IMR-90 (cell line): ENCODE data around the gene CDH13. TPM values are rescaled to one million over a fixed set of nuclear protein-coding genes. Genes with fewer than 3 reads are reported as not detected.

Experiments used
- ATAC-seq: fragments of 200-7000 bp; cut with Tn5 transposase; 2 replicates; pipeline ENCODE4 v1.9.1; 2020; ENCODE audit warnings: low read depth, mild to moderate bottlenecking, moderate library complexity
- BruUV-seq: library from RNA; stranded (reverse); fragments of 400-500 nt; replicated peaks from 2 replicates; lab custom pipeline; 2021; lab: Mats Ljungman, UMichigan
- CTCF ChIA-PET: fragments of 300-600 bp; formaldehyde crosslinking; extraction: SDS; loops from one replicate; lab custom pipeline; 2021; ENCODE audit warnings: antibody characterized with exemption; lab: Yijun Ruan, JAX
- POLR2A ChIA-PET: fragments of 300-600 bp; sonication (Branson Sonifier 250); formaldehyde crosslinking; loops from one replicate; lab custom pipeline; 2022; ENCODE audit warnings: antibody characterized with exemption; ENCODE audit not compliant: unreplicated experiment; lab: Charles Lee
- DNase-seq: peaks from one replicate; pipeline ENCODE4 v3.0.0; 2013
- H2AFZ ChIP-seq: replicated peaks from 2 replicates; pipeline ENCODE3; 2013; ENCODE audit warnings: low read length, mild to moderate bottlenecking; ENCODE audit not compliant: poor library complexity
- H2AK5ac ChIP-seq: 2 replicates; pipeline ENCODE4 v1.6.1; 2013; ENCODE audit warnings: low read depth, low read length, inconsistent platforms
- H2AK9ac ChIP-seq: replicated peaks from 2 replicates; pipeline ENCODE3; 2013; ENCODE audit warnings: mild to moderate bottlenecking, low read depth, low read length, moderate library complexity; ENCODE audit not compliant: poor library complexity
- H2BK120ac ChIP-seq: 2 replicates; pipeline ENCODE4 v1.6.1; 2013; ENCODE audit warnings: low read depth, low read length, inconsistent platforms
- H2BK15ac ChIP-seq: 3 replicates; pipeline ENCODE4 v1.6.1; 2013; ENCODE audit warnings: low read depth, low read length, inconsistent platforms
- H2BK20ac ChIP-seq: 2 replicates; pipeline ENCODE4 v1.6.1; 2013; ENCODE audit warnings: low read depth, mild to moderate bottlenecking, inconsistent platforms, low read length, moderate library complexity
- H2BK5ac ChIP-seq: 2 replicates; pipeline ENCODE4 v1.6.1; 2013; ENCODE audit warnings: mild to moderate bottlenecking, low read depth, low read length, inconsistent platforms; ENCODE audit not compliant: poor library complexity, severe bottlenecking
- H3K14ac ChIP-seq: replicated peaks from 2 replicates; pipeline ENCODE4 v1.6.1; 2013; ENCODE audit warnings: low read depth, low read length, inconsistent platforms
- H3K18ac ChIP-seq: 2 replicates; pipeline ENCODE4 v1.6.1; 2013; ENCODE audit warnings: low read depth, low read length, control low read depth
- H3K23ac ChIP-seq: 2 replicates; pipeline ENCODE4 v1.6.1; 2013; ENCODE audit warnings: low read depth, low read length, inconsistent platforms
- H3K27ac ChIP-seq: 2 replicates; pipeline ENCODE4 v1.5.1; 2013; ENCODE audit warnings: mild to moderate bottlenecking, control low read depth, low read length; ENCODE audit not compliant: insufficient read depth
- H3K27me3 ChIP-seq: 2 replicates; pipeline ENCODE4 v1.6.1; 2013; ENCODE audit warnings: low read length; ENCODE audit not compliant: control insufficient read depth, insufficient read depth
- H3K36me3 ChIP-seq: 2 replicates; pipeline ENCODE4 v1.6.1; 2013; ENCODE audit warnings: low read length, mixed read lengths; ENCODE audit not compliant: control insufficient read depth, insufficient read depth
- H3K4ac ChIP-seq: 2 replicates; pipeline ENCODE4 v1.6.1; 2013; ENCODE audit warnings: low read depth, low read length, inconsistent platforms
- H3K4me1 ChIP-seq: 2 replicates; pipeline ENCODE4 v1.6.1; 2013; ENCODE audit warnings: low read length, mixed read lengths; ENCODE audit not compliant: control insufficient read depth, insufficient read depth
- H3K4me2 ChIP-seq: 2 replicates; pipeline ENCODE4 v1.6.1; 2013; ENCODE audit warnings: low read depth, mild to moderate bottlenecking, control low read depth, low read length, moderate library complexity
- H3K4me3 ChIP-seq: 2 replicates; pipeline ENCODE4 v1.5.1; 2013; ENCODE audit warnings: low read depth, mild to moderate bottlenecking, control low read depth, low read length, moderate library complexity; ENCODE audit not compliant: insufficient read depth
- H3K56ac ChIP-seq: 2 replicates; pipeline ENCODE4 v1.6.1; 2013; ENCODE audit warnings: low read length, inconsistent platforms; ENCODE audit not compliant: insufficient read depth; ENCODE audit errors: extremely low read depth
- H3K79me1 ChIP-seq, 2 experiments: 2 replicates each; pipeline ENCODE4 v1.6.1; 2013; ENCODE audit warnings: low read length in 2 of 2, inconsistent platforms in 1 of 2, low read depth in 1 of 2
- H3K9ac ChIP-seq: 2 replicates; pipeline ENCODE4 v1.6.1; 2013; ENCODE audit warnings: low read depth, low read length, control low read depth
- H3K9me1 ChIP-seq: 2 replicates; pipeline ENCODE4 v1.6.1; 2013; ENCODE audit warnings: low read length, inconsistent platforms; ENCODE audit not compliant: insufficient read depth
- H3K9me3 ChIP-seq: 2 replicates; pipeline ENCODE4 v1.6.1; 2013; ENCODE audit warnings: low read length; ENCODE audit not compliant: control insufficient read depth, insufficient read depth
- H4K20me1 ChIP-seq: 2 replicates; pipeline ENCODE4 v1.6.1; 2013; ENCODE audit warnings: low read length, inconsistent platforms; ENCODE audit not compliant: insufficient read depth
- H4K5ac ChIP-seq: 2 replicates; pipeline ENCODE4 v1.6.1; 2013; ENCODE audit warnings: mild to moderate bottlenecking, low read depth, low read length, control low read depth
- H4K8ac ChIP-seq, 2 experiments: 2 replicates each; pipeline ENCODE4 v1.6.1; 2013; ENCODE audit warnings: low read depth in 2 of 2, low read length in 2 of 2, control low read depth in 1 of 2, inconsistent platforms in 1 of 2
- H4K91ac ChIP-seq: 2 replicates; pipeline ENCODE4 v1.6.1; 2013; ENCODE audit warnings: low read depth, low read length, inconsistent platforms; ENCODE audit not compliant: insufficient read depth
- BHLHE40 ChIP-seq: fragments of 150-350 bp; IDR thresholded peaks from 2 replicates; pipeline ENCODE4 v1.6.1; 2016; ENCODE audit warnings: mild to moderate bottlenecking, low read depth, low read length
- CEBPB ChIP-seq: IDR thresholded peaks from 2 replicates; pipeline ENCODE4 v1.6.1; 2012; ENCODE audit warnings: low read depth, low read length, improper control_type of control experiment
- CHD1 ChIP-seq: IDR thresholded peaks from 2 replicates; pipeline ENCODE4 v1.6.1; 2012; ENCODE audit warnings: low read depth, low read length, improper control_type of control experiment
- ELK1 ChIP-seq: fragments of 150-350 bp; IDR thresholded peaks from 2 replicates; pipeline ENCODE4 v1.6.1; 2016; ENCODE audit warnings: low read depth, mild to moderate bottlenecking, low read length, moderate library complexity, borderline replicate concordance
- FOS ChIP-seq: fragments of 150-350 bp; IDR thresholded peaks from 2 replicates; pipeline ENCODE4 v1.6.1; 2016; ENCODE audit warnings: low read depth, low read length
- MAFK ChIP-seq: IDR thresholded peaks from 2 replicates; pipeline ENCODE4 v1.6.1; 2012; ENCODE audit warnings: low read depth, low read length, improper control_type of control experiment
- MAZ ChIP-seq: IDR thresholded peaks from 2 replicates; pipeline ENCODE4 v1.6.1; 2012; ENCODE audit warnings: low read depth, mild to moderate bottlenecking, low read length, improper control_type of control experiment, moderate library complexity, borderline replicate concordance
- MXI1 ChIP-seq: IDR thresholded peaks from 2 replicates; pipeline ENCODE4 v1.6.1; 2012; ENCODE audit warnings: low read depth, mild to moderate bottlenecking, low read length, moderate library complexity, borderline replicate concordance
- NFE2L2 ChIP-seq: fragments of 150-350 bp; IDR thresholded peaks from 2 replicates; pipeline ENCODE4 v1.6.1; 2016; ENCODE audit warnings: low read depth, mild to moderate bottlenecking, low read length
- POLR2A ChIP-seq: IDR thresholded peaks from 2 replicates; pipeline ENCODE4 v1.6.1; 2012; ENCODE audit warnings: mild to moderate bottlenecking, low read depth, low read length
- RAD21 ChIP-seq: IDR thresholded peaks from 2 replicates; pipeline ENCODE4 v1.6.1; 2012; ENCODE audit warnings: low read length, improper control_type of control experiment
- RFX5 ChIP-seq: IDR thresholded peaks from 2 replicates; pipeline ENCODE4 v1.8.0; 2012; ENCODE audit warnings: low read depth, mild to moderate bottlenecking, low read length, moderate library complexity
- USF2 ChIP-seq: fragments of 150-350 bp; IDR thresholded peaks from 2 replicates; pipeline ENCODE4 v1.6.1; 2017; ENCODE audit warnings: mild to moderate bottlenecking, antibody characterized with exemption, low read length, low read depth
- WGBS, 2 experiments: methylation state at CpG; one replicate each; pipeline versions ENCODE4 v1.1.5 to v1.1.7; 2013; ENCODE audit warnings: missing lambda C conversion rate in 2 of 2; ENCODE audit not compliant: insufficient read length in 1 of 2; ENCODE audit errors: extremely low coverage in 2 of 2; 5-methylcytosine and 5-hydroxymethylcytosine counted together
- dilution Hi-C: fragments of 300-500 bp; cut with HindIII; formaldehyde crosslinking; loops from one replicate; pipeline ENCODE4 v1.14.3; 2018; ENCODE audit warnings: low sequenced_read_pairs; ENCODE audit not compliant: unreplicated experiment
- in situ Hi-C: fragments of 300-500 bp; cut with MboI; formaldehyde crosslinking; loops from 3 replicates; pipeline ENCODE4 v1.14.3; 2019; ENCODE audit warnings: low sequenced_read_pairs, inconsistent platforms, mixed read lengths
- intact Hi-C: fragments of 100-400 bp; cut with micrococcal nuclease; formaldehyde crosslinking; loops from 2 replicates; pipeline ENCODE4 v1.10.0; 2022
- polyA plus RNA-seq, 3 experiments: library from polyadenylated mRNA; depleted of rRNA; stranded (reverse); fragments of >200 nt; gene quantifications; 2 replicates each; pipeline ENCODE4 v1.2.3, GENCODE V29; 2012; ENCODE audit warnings: low replicate concordance in 1 of 3
- total RNA-seq: library from RNA; depleted of rRNA; stranded (reverse); fragments of >200 nt; gene quantifications from 2 replicates; pipeline ENCODE4 v1.2.3, GENCODE V29; 2012

The CDH13 gene
- total and polyA plus RNA-seq, 2 of the 4 experiments (the other 2 are of a cell fraction), result 61.6 to 74.7 TPM

- Histone ChIP-seq H3K4me3 (no peak overlapping the region), H3K36me3 (no peaks in the 10 kb centered on the region), H2BK20ac (no peak overlapping the region), H3K4me1 (no peaks in the 10 kb centered on the region), H3K27ac (no peak overlapping the region), H2BK120ac (no peak overlapping the region), H3K27me3 (no peaks in the 10 kb centered on the region), H3K14ac (no peak overlapping the region), H3K18ac (no peak overlapping the region), H2AFZ (no peak overlapping the region), H3K9me1 (0 out of 2 replicates have a peak, but pooled peaks cover 7% of the 10 kb centered on the region), H3K79me1 (no peaks in the 10 kb centered on the region), H3K56ac (no peak overlapping the region), H4K8ac (no peak overlapping the region), H2AK9ac (no peak overlapping the region), H4K5ac (no peak overlapping the region), H3K4me2 (no peak overlapping the region), H2AK5ac (no peak overlapping the region), H3K23ac (no peak overlapping the region), H3K4ac (no peak overlapping the region), H3K9ac (no peak overlapping the region), H2BK5ac (no peak overlapping the region), H3K9me3 (no peaks in the 10 kb centered on the region), H4K91ac (no peak overlapping the region), H2BK15ac (no peak overlapping the region), H4K20me1 (no peaks in the 10 kb centered on the region)
- ChIA-PET CTCF (no interaction called here), POLR2A (no interaction called here)
- ATAC-seq (no peak), DNase-seq (no peak)
- WGBS, 2 experiments, result 63% methylated on average over 3 of the region's 3 CpGs; no CpG with 5 or more reads in 1 of the 2 experiments
- in situ Hi-C loops (no loop called here), dilution Hi-C loops (no loop called here), intact Hi-C loops (no loop called here)
- TF ChIP-seq NFE2L2 (no peak), USF2 (no peak), BHLHE40 (no peak), FOS (no peak), MXI1 (no peak), MAZ (no peak), MAFK (no peak), ELK1 (no peak), RFX5 (no peak), CHD1 (no peak), CEBPB (no peak), POLR2A (no peak), RAD21 (no peak)
- no TSS peak for BruUV-seq
Observed at GRCh38 chr16:83253521-83253920, 626.8 kb downstream of the CDH13 start.
